GM18502 (cell line): ENCODE measurements around the gene FLOT1.

Source experiments
- ATAC-seq: cut with Tn5 transposase; IDR thresholded peaks from one replicate; pipeline ENCODE4 v1.9.1; 2021; ENCODE audit warnings: mild to moderate bottlenecking; ENCODE audit not compliant: unreplicated experiment, poor library complexity

Gene FLOT1

DNA sequence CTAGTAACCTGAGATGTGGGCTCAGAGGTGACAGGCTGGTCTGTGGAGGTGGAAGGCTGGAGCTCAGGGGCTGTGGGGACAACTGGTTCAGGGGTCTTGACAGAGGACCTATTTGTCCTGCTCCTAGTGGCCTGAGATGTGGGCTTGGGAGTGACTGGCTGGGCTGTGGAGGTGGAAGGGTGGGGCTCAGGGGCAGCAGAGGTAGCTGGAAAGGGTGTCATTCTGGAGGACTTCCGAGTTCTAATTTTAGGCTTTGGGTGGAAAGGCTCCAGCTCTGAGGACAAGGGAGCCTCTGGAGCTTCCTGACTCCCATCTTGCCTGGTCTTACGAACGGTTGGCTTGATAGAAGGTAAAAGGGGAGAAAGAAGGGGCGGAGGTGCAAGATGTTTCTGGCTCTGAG is 36.9 kb downstream of the FLOT1 start:
- no peak for ATAC-seq

- ATAC-seq = no peak
These were observed 38.7 kb downstream of the FLOT1 start for GRCh38 chr6:30703821-30704220.

GRCh38 chr6:30703011-30703410 is 39.5 kb downstream of the FLOT1 start:
- ATAC-seq = no peak

DNA sequence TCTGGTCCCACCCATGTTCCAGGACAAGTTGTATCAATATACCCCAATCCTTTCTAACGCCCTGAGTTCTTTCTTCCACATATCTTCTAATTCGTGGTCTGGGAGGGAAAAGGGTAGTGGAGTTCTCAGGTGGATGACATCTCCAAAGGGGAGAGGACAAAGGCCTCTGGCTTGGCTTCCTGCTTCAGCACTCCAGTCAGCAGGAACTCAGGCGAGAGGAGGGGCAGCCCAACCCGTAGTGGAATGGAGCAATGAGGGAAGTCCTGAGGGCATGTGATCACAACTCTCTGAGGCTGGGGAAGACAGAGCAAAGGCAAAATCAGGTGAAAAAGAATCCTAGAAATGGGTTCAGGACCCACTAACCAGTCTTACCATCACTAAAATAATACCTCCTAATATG is 42.1 kb downstream of the FLOT1 start:
- no peak for ATAC-seq

GRCh38 chr6:30696432-30696831 is 46.1 kb downstream of the FLOT1 start:
- ATAC-seq = no peak

- ATAC-seq = no peak
These were observed 51.2 kb downstream of the FLOT1 start for GRCh38 chr6:30691208-30691847.

- ATAC-seq = no peak
These were observed 51.9 kb downstream of the FLOT1 start, which contains the start of gene NRM for GRCh38 chr6:30690403-30691207. Gene NRM, minus strand, starts transcription at chr6:30690984. Its CDS starts 10 bp downstream, at chr6:30690974.

GRCh38 chr6:30689985-30690384 is 52.5 kb downstream of the FLOT1 start:
- no peak for ATAC-seq

DNA sequence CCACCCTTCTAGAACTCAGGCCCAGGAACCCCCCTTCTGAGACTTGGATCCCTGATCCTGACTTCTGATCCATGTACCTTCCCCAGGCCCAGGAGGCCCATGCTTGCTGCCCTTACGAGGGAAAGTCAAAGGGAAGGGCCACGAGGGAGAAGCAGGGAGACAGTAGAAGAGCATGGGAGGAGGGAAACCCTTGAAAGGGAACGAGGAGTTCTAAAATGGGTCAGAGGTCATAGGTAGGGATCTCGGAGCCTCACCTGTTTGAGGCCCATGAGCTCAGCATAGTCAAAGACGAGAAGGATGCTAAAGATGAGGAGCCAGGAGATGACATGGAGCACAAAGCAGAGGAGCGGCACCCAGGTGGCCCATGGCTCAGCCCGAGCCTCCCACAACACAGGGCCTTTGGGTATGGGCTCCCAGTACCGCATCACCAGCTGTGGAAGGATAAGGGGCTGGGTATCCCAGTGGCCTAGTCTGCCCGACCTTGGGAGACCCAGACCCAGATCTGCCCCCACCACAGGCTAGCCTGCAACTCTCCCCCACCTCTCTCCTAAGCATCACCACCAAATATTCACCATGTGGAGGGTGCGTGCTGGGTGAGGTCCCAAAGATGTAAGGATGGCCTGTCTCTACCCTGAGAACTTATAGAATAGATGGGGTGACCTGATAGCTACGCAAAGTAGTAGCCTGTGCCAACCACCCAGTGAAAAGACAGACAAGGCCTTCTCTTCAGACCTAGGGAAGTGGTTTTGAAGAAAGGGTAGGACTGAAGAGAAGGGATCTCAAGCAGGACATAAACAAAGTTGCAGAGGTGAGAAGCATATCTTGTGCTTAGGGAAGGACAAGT is 53.2 kb downstream of the FLOT1 start:
- no peak for ATAC-seq

DNA sequence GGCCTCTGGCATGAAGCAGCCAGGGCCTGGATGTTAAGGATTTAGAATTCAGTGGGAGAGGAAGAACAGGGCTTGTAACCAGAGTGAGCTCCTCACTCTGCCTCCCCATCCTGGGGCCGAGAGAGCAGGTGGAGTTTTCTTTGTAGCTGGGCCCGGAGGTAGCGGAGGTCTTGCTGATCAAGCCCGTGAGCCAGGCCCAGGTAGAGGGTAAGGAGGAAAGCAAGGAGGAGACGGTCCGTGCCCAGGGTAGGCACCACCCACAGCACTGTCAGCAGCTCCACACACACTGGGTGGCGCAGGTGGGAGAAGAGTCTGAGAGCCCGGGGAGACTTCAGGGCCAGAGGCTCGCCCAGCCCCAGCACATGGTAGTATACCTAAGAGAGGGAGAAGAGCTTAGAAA is 53.9 kb downstream of the FLOT1 start:
- ATAC-seq = no peak

GRCh38 chr6:30687659-30688431 is 54.6 kb downstream of the FLOT1 start:
- ATAC-seq = no peak

GRCh38 chr6:30686908-30687658 is 55.4 kb downstream of the FLOT1 start:
- peak; percentile 41 for ATAC-seq

DNA sequence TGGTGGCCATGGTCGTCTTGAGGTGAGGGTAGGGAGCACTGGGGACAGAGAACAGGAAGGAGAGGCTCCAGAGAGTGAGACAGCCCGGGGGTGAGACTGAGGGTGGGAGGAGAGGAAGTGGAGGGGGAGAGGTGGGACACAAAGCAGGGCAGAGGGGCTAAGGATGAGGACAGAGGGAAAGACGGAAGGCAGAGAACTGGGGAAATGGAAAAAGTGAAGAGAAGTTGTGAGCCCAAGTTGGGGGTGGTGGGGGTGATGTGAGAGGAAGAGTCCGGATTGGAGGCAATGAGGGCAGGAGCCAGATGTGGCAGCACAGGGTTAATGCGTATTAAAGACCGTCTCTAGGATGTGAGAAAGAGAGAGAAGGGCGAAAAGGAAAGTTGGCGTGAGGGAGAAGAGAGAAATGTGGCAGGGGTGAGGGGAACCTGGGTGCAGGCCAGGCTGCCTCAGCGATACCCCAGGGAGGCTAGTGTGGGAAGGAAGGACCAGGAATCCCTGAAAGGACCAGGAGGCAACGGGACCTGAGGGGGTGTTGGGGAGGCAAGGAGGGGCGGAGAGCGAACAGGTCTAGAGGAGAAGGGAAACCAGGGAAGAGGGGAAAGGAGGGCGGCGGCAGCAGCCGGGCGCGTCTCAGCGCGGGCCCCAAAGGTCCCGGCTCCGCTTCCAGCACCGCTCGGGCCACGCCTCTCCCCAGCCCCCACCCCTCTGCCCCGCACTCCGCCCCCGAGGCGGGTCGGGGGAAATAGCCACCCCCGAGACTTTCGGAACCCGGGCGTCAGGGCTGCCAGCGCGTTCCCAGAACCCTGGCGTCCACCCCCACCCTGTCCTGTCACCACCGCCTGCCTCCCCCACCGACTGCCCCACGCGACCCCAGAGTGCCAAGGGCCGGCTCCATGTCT is 56.2 kb downstream of the FLOT1 start, which contains the start of gene PPP1R18:
Gene PPP1R18 (minus strand): TSS at position 637 of the 899 bp plus-strand sequence. CDS start 627 bp downstream, at position 10.
- ATAC-seq = peak; percentile 17

GRCh38 chr6:30685157-30686008 is 57.1 kb downstream of the FLOT1 start:
- ATAC-seq = no peak

GRCh38 chr6:30684386-30685156 is 57.9 kb downstream of the FLOT1 start:
- ATAC-seq = no peak

- no peak for ATAC-seq
These were observed 58.5 kb downstream of the FLOT1 start for GRCh38 chr6:30683980-30684338.
